HL-60 (cell line): ENCODE results near the gene SYNPO.

Experiments
- CTCF ChIP-seq: IDR thresholded peaks from one replicate; pipeline ENCODE4 v1.5.1; 2011; ENCODE audit warnings: low read length, control low read depth, inconsistent platforms; ENCODE audit not compliant: insufficient read depth
- POLR2AphosphoS5 ChIP-seq: IDR thresholded peaks from 2 replicates; pipeline ENCODE4 v1.6.1; 2012; ENCODE audit warnings: low read depth

- TF ChIP-seq CTCF: no peak
- TF ChIP-seq POLR2AphosphoS5: no peak
Observed at GRCh38 chr5:150606476-150606875, 34.0 kb upstream of the SYNPO start.
